SW 1271 (cell line): ENCODE measurements around the gene TNFAIP1.

Source experiments
- DNase-seq, 2 experiments: peaks; one replicate each; lab custom pipeline; 2025; lab: John Stamatoyannopoulos, UW

The TNFAIP1 gene

GRCh38 chr17:28345419-28346198 is 10.0 kb downstream of the TNFAIP1 start:
- peak in 1 of 2 experiments; percentile 18 for DNase-seq

GRCh38 chr17:28346199-28346580 is 10.6 kb downstream of the TNFAIP1 start:
- no peak for DNase-seq

DNA sequence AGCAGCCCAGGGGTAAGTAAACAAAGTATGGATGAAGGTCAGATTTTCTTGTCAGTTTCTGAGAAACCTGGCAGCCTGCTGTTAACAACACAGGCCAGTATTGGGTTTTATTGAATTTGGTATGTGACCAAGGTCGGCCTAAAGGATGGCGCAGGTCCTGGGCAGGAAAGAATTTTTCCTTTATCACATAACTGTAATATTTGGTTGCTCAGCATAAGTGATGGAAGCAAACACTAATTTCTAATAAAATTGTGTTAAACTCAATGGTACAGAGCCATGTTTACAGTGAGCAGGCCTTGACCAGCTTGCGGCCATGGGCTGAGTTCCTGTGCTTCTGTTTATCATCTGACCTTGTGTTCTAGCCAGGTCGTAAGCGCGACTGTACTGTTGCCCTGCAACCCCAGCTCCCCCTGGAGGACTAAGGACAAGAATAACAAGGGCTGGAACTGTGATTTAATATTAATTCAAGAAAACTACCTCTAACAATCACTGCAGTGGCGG is 11.2 kb downstream of the TNFAIP1 start:
- DNase-seq = peak in 1 of 2 experiments; percentile 63

- peak; percentile 82 to 90 for DNase-seq
Observed at GRCh38 chr17:28347261-28347891, 11.8 kb downstream of the TNFAIP1 start.

DNA sequence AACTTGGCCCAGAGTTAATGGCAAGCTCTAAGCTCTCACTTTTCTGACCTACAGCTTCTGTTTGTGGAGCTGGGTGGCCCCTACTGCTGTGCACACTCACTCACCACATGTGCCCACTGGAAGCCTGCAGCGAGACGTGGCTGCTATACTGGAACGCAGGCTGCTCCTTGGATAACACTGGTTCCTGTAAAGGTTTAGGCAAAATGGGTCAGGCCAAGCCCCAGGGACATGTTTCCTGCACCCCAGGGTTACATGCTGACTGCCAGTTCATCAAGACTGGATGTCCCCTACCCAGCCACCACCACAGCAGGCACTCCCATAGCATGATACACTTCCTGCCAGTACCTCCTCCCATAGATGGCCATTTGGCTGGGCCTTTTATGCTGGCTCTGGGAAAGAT is 13.4 kb downstream of the TNFAIP1 start:
- no peak for DNase-seq

- no peak for DNase-seq
Observed at GRCh38 chr17:28350271-28350670, 14.7 kb downstream of the TNFAIP1 start.

DNA sequence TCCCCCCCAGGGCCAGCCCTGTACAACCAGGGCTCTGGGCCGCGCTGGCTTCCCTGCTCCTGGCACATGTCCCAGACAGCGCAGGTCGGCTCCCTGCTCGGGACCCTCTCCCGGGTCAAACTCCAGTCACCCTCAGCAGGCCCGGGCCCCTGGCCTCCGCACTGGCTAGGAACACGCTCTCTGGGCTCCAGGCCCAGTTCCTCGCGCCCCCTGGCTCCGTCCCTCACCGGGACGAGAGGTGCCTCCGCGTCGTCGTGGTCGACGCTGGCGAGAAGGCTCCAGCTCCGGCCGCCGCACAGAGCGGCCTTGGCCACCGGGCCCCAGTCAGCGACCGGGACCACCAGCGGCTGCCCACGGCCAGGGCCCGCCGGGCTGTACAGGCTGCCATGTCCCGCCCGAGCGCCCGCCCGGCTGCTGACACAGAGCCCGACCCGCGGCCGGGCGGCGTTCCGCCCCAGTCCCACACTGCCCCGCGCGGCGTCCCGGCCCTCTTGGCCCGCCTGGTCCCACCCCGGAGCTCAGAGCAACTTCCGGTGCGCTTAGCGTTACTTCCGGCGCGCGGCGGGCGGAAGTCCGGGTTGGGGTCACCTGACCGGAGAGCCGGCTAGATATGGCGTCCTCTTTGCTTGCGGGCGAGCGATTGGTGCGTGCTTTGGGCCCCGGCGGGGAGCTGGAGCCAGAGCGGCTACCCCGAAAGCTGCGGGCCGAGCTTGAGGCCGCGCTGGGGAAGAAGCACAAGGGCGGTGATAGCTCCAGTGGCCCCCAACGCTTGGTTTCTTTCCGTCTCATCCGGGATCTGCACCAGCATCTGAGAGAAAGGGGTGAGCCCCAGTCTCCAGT is 21.7 kb downstream of the TNFAIP1 start, which contains the start of gene POLDIP2:
POLDIP2 (minus strand) TSS at position 467 of the 840 bp plus-strand sequence; CDS start at position 388, 79 bp downstream.
- DNase-seq = peak; percentile 82 to 93

DNA sequence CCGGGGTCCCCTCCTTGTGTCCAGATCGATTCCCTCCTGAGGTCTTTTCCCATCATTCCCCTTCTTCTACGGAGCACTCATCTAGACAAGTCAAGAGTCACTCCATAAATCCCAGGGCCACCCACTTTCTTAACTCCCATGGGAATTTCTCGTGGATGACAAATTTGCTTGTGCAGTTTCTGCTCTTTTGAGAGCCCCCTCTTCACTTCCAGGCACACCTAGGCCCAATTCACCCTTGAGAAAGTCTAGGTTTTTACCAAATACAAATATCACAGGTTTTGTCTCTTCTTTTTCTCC is 22.3 kb downstream of the TNFAIP1 start:
- no peak for DNase-seq

- DNase-seq = no peak
Observed at GRCh38 chr17:28363186-28363585, 27.6 kb downstream of the TNFAIP1 start.

DNA sequence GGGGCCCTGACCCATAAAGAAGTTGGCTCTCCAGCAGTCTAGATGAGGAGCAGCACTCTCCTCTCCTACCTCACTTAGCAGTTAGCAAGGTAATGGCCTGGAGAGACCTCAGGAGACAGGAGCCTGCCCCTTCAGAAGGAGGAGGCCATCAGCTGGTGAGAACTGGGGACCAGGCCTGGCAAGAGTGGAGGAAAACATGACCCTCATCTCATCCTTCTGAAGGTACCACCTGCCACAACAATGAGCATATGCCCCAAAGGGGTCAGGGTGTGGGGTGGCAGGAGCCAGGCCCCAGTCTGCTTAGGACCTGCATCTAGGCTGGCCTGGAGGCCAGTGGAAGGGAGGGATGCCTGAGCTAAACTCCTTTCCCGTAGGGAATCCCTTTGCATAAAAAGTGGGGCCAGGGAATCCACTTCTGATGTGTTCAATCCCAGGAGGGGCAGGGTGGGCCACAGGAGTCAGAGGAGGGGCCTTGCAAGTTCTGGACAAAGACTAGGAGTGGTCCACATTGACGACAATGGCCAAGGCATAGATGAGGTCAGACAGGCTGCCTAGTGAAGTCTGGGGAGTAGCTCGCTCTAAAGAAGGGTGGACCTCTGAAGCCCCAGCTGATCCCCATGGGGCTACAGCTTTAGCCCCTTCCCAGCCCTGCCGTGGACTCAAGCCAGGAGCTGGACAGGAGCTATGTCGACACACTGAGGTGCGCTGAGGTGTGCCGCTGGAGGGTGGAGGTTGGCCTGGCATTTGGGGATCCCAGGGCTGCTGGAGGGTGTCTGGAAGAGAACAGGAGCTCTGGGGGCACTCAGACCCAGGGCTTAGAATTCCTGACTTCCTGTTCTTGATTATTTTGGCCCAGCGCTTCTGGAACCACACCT is 28.5 kb downstream of the TNFAIP1 start:
- no peak for DNase-seq

DNA sequence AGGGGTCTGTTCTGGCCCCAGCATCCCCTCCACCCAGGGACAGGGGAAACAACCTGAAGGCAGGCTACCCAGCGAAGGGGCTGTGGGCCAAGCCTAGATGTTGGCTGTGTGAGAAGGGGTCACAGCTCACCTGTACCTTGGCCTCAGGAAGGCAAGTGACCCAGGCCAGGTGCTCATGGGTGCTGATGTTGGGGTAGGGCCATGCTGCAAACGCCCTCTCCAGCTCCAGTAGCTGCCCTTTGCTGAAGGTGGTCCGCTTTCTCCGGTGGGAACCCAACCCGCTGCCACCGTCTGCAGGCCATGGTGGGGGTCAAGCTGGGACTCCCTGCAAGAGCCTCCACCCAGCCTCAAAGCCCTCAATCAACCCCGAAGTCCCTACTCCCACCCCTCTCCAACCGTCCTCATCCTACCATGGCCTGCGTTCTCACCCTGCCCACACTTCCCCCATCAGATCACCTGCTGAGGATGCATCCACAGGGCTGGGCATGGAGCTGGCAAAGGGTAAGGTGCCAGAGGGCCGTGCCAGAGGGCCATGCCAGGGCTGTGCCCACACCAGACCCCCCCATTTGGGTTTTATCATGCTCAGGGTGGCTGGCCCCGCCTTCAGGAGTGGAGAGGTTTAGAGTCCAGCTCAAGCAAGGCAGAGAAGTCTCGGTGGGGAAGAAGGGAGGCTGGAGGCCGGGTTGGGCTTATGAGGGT is 29.3 kb downstream of the TNFAIP1 start, which contains the start of gene SEBOX:
SEBOX (minus strand) TSS at position 535 of the 699 bp plus-strand sequence; CDS start at position 487, 48 bp downstream.
- DNase-seq = no peak

DNA sequence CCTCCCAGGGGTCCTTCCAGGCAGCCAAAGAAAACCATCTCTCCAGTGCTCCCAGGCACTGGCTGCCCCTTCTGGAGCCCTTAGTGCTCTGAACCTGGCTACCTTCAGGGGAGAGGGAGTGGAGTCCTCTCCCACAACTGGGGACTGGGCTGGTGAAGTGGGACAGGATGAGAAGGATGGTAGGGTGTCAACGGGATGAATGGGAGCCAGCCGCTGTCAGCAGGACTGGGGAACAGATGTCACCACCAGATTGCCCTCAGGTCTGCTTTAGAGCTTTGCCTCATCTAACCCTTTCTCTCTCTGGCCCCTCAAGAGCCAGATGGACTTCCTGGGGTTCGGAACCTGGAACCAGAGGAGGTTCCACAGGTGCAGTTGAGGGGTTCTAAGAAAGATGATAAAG is 29.9 kb downstream of the TNFAIP1 start:
- no peak for DNase-seq

GRCh38 chr17:28366605-28367004 is 31.0 kb downstream of the TNFAIP1 start:
- DNase-seq = no peak

GRCh38 chr17:28367641-28368305 is 32.2 kb downstream of the TNFAIP1 start:
- no peak for DNase-seq

- no peak for DNase-seq
Observed at GRCh38 chr17:28368306-28368831, 32.8 kb downstream of the TNFAIP1 start.

DNA sequence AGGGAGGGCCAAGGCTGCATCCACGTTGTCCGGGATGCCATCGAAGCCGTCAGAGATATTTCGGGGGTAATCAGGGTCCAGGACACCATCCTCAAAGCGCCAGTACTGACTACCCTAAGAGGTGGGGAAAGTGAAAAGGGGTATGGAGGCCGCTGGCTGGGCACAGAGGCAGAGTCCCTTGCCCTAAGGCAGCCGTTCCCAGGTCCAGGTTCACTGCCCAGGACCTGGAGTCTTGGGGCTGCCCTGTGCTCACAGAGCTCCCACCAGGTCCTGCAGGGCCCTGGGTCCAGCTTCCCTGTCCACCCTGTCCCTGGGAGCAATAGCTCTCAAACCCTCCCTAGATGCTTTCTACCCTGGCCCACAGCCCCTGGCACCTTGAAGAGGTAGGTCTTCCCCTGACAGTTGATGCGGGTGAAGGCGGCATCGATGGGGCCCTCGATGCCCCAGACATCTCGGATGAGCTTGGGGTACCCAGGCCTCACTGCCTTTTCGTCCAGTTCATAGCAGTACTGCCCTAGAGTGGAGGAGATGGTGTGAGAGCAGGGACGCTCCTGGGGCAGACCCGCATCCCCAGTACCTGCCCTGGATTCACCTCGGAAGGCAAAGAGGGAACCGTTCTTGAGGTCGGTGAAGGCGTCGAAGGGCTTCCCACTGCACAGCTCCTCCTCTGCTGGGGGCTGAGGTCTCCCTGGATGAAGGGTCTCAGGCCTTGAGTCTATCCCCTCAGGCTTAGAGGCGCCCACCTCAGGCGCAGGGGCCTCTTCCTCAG is 33.5 kb downstream of the TNFAIP1 start:
- DNase-seq = no peak

DNA sequence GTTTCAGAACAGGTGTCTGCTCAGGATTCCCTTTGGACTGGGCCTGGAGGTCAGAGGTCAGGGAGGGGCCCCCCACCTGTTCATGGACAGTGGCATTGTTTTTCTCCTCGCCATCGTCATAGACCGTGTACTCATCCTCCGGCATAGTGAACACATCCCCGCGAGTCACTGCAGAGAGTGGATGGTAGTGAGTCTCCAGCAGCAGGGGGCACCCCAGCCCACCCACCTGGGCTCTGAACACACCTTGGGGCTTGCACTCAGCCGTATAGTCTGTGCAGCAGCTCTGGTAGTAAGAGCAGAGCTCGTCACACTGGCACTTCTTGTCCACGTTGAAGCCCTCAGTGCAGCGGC is 34.1 kb downstream of the TNFAIP1 start:
- DNase-seq = no peak

DNA sequence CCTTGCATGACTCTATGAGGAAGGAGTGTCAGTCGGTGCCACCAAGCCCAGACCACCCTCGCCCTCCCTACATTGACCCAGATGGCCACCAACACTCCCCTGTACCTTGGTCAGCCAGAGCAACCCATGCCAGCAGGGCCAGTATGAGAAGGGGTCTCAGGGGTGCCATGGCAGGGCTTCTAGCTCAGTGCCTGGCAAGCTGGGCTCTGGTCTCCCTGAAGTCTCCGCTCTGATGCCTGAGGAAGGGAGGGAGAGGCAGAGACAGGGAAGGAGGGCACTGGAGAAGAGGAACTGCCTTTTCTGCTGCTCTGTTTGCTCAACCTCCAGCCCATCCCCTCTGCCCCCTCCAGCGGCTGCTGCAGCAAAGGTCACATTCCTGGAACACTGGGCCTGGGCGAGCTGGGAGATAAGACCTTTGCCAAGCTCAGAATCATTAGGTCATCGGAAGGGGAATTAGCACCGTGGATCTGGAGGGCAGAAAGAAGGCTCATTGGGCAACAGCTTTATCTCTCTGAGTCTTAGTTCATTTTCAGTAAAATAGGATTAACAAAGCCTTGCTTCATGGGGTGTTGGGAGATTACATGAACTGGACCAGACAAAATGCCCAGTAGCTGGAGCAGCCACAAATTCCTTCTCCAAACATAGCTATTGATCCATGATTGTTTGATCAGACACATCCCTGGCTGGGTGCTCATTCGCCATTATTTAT is 34.6 kb downstream of the TNFAIP1 start, which contains the start of gene VTN:
VTN (minus strand) TSS at position 273 of the 709 bp plus-strand sequence; CDS start at position 169, 104 bp downstream.
- no peak for DNase-seq

DNA sequence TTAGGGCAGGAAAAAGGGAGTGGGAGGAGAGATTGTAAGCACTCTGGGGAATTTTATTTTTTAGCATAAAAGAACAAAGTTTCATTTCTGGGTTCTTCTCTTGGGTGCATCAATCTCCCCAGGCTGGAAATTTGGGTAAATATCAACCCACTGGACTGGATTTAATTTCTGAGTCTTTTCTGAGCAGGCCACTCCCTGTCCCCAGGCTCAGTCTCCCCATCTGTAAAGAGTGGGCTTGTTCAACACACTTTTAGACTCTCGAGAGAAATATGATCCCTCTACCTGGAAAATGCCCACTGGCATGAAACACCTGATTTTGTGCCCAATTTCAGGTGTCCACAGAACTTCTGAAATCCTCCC is 35.2 kb downstream of the TNFAIP1 start:
- DNase-seq = no peak
